Measurements from ENCODE around the gene SND1. TPM values are rescaled to one million over a fixed set of nuclear protein-coding genes. Genes with fewer than 3 reads are reported as not detected.

Gene SND1
- polyA plus RNA-seq, 3 donors: 46.5 to 97.3 (median 79.8) TPM

GRCh38 chr7:127675721-127676120 lies 23.7 kb downstream of the SND1 start:
- no peak for DNase-seq
- peaks cover 6 to 8% of the 10 kb centered on the region in 2 donors for H3K9me3 ChIP-seq (replicated peaks in 1 of 2; ENCODE audit: control insufficient read depth in 1 of 2, insufficient read depth in 1 of 2, low read length in 2 of 2)
- H3K36me3 ChIP-seq (replicated peaks in 1 of 2; ENCODE audit: control insufficient read depth in 1 of 2, insufficient read depth in 2 of 2, low read length in 2 of 2): peaks cover 11 to 70% of the 10 kb centered on the region in 2 donors
- peak overlapping the region in 1 of 2 donors; percentile 16 for H3K27ac ChIP-seq (ENCODE audit: low read depth in 1 of 2, low read length in 2 of 2)
- Mint-ChIP-seq H3K27ac (peak overlapping the region in 4 of 7 donors; percentile 2 to 60 (median 20)), H3K4me3 (no peak overlapping the region), H3K27me3 (ENCODE audit: low read depth in 3 of 3) (no peaks in the 10 kb centered on the region), H3K4me1 (peaks cover 4% of the 10 kb centered on the region), H3K9me3 (peaks cover 7 to 12% (median 10%) of the 10 kb centered on the region in 7 donors), H3K36me3 (peaks cover 58 to 74% of the 10 kb centered on the region in 2 donors)
- no peaks in the 10 kb centered on the region for H3K27me3 ChIP-seq (ENCODE audit: control insufficient read depth in 2 of 2, insufficient read depth in 2 of 2, low read length in 2 of 2)
- intact Hi-C loops (cut with micrococcal nuclease): no loop called here
- no peak overlapping the region for H3K4me2 ChIP-seq (replicated peaks; ENCODE audit: extremely low read depth, low read length, poor library complexity, severe bottlenecking)
- WGBS (ENCODE audit: insufficient coverage): 96% methylated on average over 3 of the region's 5 CpGs
- peaks cover 77% of the 10 kb centered on the region for H4K20me1 ChIP-seq (ENCODE audit: insufficient read depth, low read length)
- TF ChIP-seq, protein P1, sequence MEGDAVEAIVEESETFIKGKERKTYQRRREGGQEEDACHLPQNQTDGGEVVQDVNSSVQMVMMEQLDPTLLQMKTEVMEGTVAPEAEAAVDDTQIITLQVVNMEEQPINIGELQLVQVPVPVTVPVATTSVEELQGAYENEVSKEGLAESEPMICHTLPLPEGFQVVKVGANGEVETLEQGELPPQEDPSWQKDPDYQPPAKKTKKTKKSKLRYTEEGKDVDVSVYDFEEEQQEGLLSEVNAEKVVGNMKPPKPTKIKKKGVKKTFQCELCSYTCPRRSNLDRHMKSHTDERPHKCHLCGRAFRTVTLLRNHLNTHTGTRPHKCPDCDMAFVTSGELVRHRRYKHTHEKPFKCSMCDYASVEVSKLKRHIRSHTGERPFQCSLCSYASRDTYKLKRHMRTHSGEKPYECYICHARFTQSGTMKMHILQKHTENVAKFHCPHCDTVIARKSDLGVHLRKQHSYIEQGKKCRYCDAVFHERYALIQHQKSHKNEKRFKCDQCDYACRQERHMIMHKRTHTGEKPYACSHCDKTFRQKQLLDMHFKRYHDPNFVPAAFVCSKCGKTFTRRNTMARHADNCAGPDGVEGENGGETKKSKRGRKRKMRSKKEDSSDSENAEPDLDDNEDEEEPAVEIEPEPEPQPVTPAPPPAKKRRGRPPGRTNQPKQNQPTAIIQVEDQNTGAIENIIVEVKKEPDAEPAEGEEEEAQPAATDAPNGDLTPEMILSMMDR (IDR thresholded peaks at IDR 0.05): no peak
- H3K4me1 ChIP-seq (ENCODE audit: control insufficient read depth in 1 of 2, insufficient read depth in 2 of 2, low read length in 2 of 2): no peaks in the 10 kb centered on the region
- no peak overlapping the region for H2AFZ ChIP-seq (ENCODE audit: insufficient read depth, low read depth, low read length, poor library complexity, severe bottlenecking)
- no peak overlapping the region for H3K4me3 ChIP-seq (replicated peaks in 1 of 3; ENCODE audit: low read depth in 2 of 3, low read length in 3 of 3)
- H3K9ac ChIP-seq (ENCODE audit: insufficient read depth, low read length, poor library complexity, severe bottlenecking): no peak overlapping the region
- peaks cover 96% of the 10 kb centered on the region for H3K79me2 ChIP-seq (ENCODE audit: insufficient read depth, low read length)

DNA sequence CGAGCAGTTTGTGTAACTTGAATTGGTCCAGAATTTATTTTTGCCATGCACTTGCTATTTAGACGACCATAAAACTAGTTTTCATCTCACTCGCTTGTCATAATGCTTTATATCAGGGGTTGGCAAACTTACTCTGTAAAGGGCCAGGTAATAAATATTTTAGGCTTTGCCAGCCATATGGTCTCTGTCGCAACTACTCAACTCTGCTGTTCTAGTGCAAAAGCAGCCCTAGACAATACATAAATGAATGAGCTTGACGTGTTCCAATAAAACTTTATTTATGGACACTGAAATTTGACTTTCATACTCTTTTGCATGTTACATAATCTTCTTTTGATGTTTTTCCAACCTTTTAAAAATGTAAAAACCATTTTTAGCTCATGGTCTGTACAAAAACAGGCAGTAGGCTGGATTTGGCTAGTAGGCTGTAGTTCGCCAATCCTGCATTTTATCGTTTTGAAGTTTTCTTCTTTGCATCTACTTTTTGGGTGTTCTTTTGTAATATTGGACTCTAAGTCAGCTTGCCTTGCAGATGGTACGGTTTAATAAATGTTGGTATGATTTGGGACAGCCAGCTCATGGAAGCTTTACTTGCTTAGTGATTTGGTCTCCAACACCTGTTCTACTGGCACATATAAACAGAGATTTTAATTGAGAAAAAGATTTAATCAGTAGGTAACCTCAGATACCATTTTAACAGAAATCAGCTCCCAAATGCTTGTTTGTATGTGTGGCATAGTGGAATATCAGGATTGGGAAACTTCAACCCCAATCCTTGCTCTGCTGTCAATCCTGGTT lies 25.6 kb downstream of the SND1 start:
- H3K27ac ChIP-seq (ENCODE audit: low read depth in 1 of 2, low read length in 2 of 2): no peak overlapping the region
- peaks cover 74% of the 10 kb centered on the region for H4K20me1 ChIP-seq (ENCODE audit: insufficient read depth, low read length)
- TF ChIP-seq, protein P1 (IDR thresholded peaks at IDR 0.05): no peak
- Mint-ChIP-seq H3K27ac (peak overlapping the region in 1 of 7 donors; percentile 60), H3K36me3 (peaks cover 51 to 65% of the 10 kb centered on the region in 2 donors), H3K4me1 (peaks cover 4% of the 10 kb centered on the region), H3K27me3 (ENCODE audit: low read depth in 3 of 3) (no peaks in the 10 kb centered on the region), H3K4me3 (no peak overlapping the region), H3K9me3 (peaks cover 7 to 12% (median 10%) of the 10 kb centered on the region in 7 donors)
- WGBS (ENCODE audit: insufficient coverage): 100% methylated on average over 3 of the region's 8 CpGs
- peaks cover 6 to 8% of the 10 kb centered on the region in 2 donors for H3K9me3 ChIP-seq (replicated peaks in 1 of 2; ENCODE audit: control insufficient read depth in 1 of 2, insufficient read depth in 1 of 2, low read length in 2 of 2)
- H3K36me3 ChIP-seq (replicated peaks in 1 of 2; ENCODE audit: control insufficient read depth in 1 of 2, insufficient read depth in 2 of 2, low read length in 2 of 2): peaks cover 11 to 61% of the 10 kb centered on the region in 2 donors
- intact Hi-C loops (cut with micrococcal nuclease): no loop called here
- DNase-seq: no peak
- no peak overlapping the region for H3K9ac ChIP-seq (ENCODE audit: insufficient read depth, low read length, poor library complexity, severe bottlenecking)
- H3K4me3 ChIP-seq (replicated peaks in 1 of 3; ENCODE audit: low read depth in 2 of 3, low read length in 3 of 3): no peak overlapping the region
- no peak overlapping the region for H2AFZ ChIP-seq (ENCODE audit: insufficient read depth, low read depth, low read length, poor library complexity, severe bottlenecking)
- no peaks in the 10 kb centered on the region for H3K4me1 ChIP-seq (ENCODE audit: control insufficient read depth in 1 of 2, insufficient read depth in 2 of 2, low read length in 2 of 2)
- peaks cover 96% of the 10 kb centered on the region for H3K79me2 ChIP-seq (ENCODE audit: insufficient read depth, low read length)
- H3K4me2 ChIP-seq (replicated peaks; ENCODE audit: extremely low read depth, low read length, poor library complexity, severe bottlenecking): no peak overlapping the region
- H3K27me3 ChIP-seq (ENCODE audit: control insufficient read depth in 2 of 2, insufficient read depth in 2 of 2, low read length in 2 of 2): no peaks in the 10 kb centered on the region

Measured in CD14-positive monocyte (primary cell).